Heart left ventricle (tissue), 13 donors: ENCODE results near the gene TMTC2.

Source experiments
- CTCF ChIP-seq, 12 donors: fragments of 200-600 bp; sonication (generic) in 4 of 12; IDR thresholded peaks; one replicate each; pipeline versions ENCODE4 v1.5.0 to v1.8.0; 2018 to 2022; ENCODE audit warnings: antibody characterized with exemption in 12 of 12, mild to moderate bottlenecking in 5 of 12
- POLR2A ChIP-seq, 2 donors: fragments of 450-650 bp; IDR thresholded peaks; one replicate each; pipeline ENCODE4 v1.6.1; 2017; ENCODE audit warnings: antibody characterized with exemption in 2 of 2, mild to moderate bottlenecking in 2 of 2, moderate library complexity in 2 of 2
- donor health status: ischemic (EF 13 %, LVEDD 7.1; RV severe dilation, severe dysfunction).
- donor health status: DM: no; HTN: yes; CAD: no.
- donor health status: DM: no; HTN: no; CAD: no.
- donor health status: ischemic (EF 25% LVEDD 6.9; RV normal size, moderate dysfunction).
- donor health status: ischemic (EF 25% LVEDD 5.7; RV mildly dilated, moderate dysfunction).
- donor health status: ischemic (EF 35%, LVEDD 5.7; RV mildly dilated, moderate dysfunction).
- donor health status: nonischemic (EF 11% LVEDD 7.7; RV severe dilation, severe dysfunction).
- donor health status: DM: yes; HTN: yes; CAD: no.
- donor health status: PGD.
- donor health status: ischemic (EF 29% LVEDD 5.4; RV normal size, mild dysfunction).
- donor health status: nonischemic (EF 23%, LVEDD 6.1; RV moderate dilation, normal function).

- TF ChIP-seq POLR2A (IDR thresholded peaks at IDR 0.05), result no peak
- no peak for TF ChIP-seq CTCF (IDR thresholded peaks at IDR 0.05)
Measured at GRCh38 chr12:82872088-82872487, 185.4 kb downstream of the TMTC2 start.
